K562 (cell line): ENCODE measurements around the gene USP20. TPM values are rescaled to one million over a fixed set of nuclear protein-coding genes. Genes with fewer than 3 reads are reported as not detected.

Experiments
- ASH1L ChIP-seq: fragments of 450-650 bp; IDR thresholded peaks from 2 replicates; pipeline ENCODE4 v1.6.1; 2018; ENCODE audit warnings: borderline replicate concordance, mild to moderate bottlenecking, low read depth; ENCODE audit not compliant: partially characterized antibody
- ETV5 ChIP-seq: sonication (generic); formaldehyde crosslinking; IDR thresholded peaks from 2 replicates; pipeline ENCODE4 v1.4.0; 2020; ENCODE audit warnings: low read depth, mild to moderate bottlenecking, missing genetic modification reagents
- KAT8 ChIP-seq: fragments of 450-650 bp; IDR thresholded peaks from 2 replicates; pipeline ENCODE4 v1.6.1; 2016; ENCODE audit warnings: low read depth, mild to moderate bottlenecking
- KHSRP ChIP-seq: fragments of 450-650 bp; IDR thresholded peaks from 2 replicates; pipeline ENCODE4 v1.6.1; 2017
- MIER1 ChIP-seq: fragments of 450-650 bp; IDR thresholded peaks from 2 replicates; pipeline ENCODE4 v1.6.1; 2016; ENCODE audit warnings: antibody characterized with exemption, mild to moderate bottlenecking, low read depth
- NKRF ChIP-seq: fragments of 450-650 bp; IDR thresholded peaks from 2 replicates; pipeline ENCODE4 v1.6.1; 2016; ENCODE audit warnings: borderline replicate concordance
- NR2F6 ChIP-seq: fragments of 450-650 bp; formaldehyde crosslinking; IDR thresholded peaks from 2 replicates; pipeline ENCODE4 v1.4.0; 2020; ENCODE audit warnings: mild to moderate bottlenecking
- PHB ChIP-seq: fragments of 250-450 bp; sonication (Bioruptor Pico); IDR thresholded peaks from 2 replicates; pipeline ENCODE4 v1.5.0; 2021
- PML ChIP-seq: IDR thresholded peaks from 2 replicates; pipeline ENCODE4 v1.6.1; 2012; ENCODE audit warnings: low read length, inconsistent platforms
- SIN3B ChIP-seq: fragments of 450-650 bp; IDR thresholded peaks from 2 replicates; pipeline ENCODE4 v1.6.1; 2017; ENCODE audit warnings: low read depth, mild to moderate bottlenecking, moderate library complexity
- TCF7L2 ChIP-seq: fragments of 150-350 bp; IDR thresholded peaks from 2 replicates; pipeline ENCODE4 v1.6.1; 2016; ENCODE audit warnings: low read depth, mild to moderate bottlenecking, low read length, moderate library complexity
- ZBTB40 ChIP-seq, 2 experiments: fragments of 450-650 bp in 1 of 2; sonication (generic) in 1 of 2; formaldehyde crosslinking in 1 of 2; IDR thresholded peaks; 2 replicates each; pipeline versions ENCODE4 v1.7.1 to v1.9.0; 2016 to 2022; ENCODE audit warnings: inconsistent platforms in 1 of 2, mild to moderate bottlenecking in 1 of 2, missing genetic modification reagents in 1 of 2
- ZBTB9 ChIP-seq: fragments of 450-650 bp; formaldehyde crosslinking; IDR thresholded peaks from 2 replicates; pipeline ENCODE4 v1.4.0; 2020; ENCODE audit warnings: mild to moderate bottlenecking, moderate library complexity
- ZC3H4 ChIP-seq: sonication (generic); formaldehyde crosslinking; IDR thresholded peaks from 2 replicates; pipeline ENCODE4 v1.9.0; 2021; ENCODE audit warnings: missing genetic modification reagents, borderline replicate concordance
- ZNF224 ChIP-seq: sonication (generic); formaldehyde crosslinking; IDR thresholded peaks from 2 replicates; pipeline ENCODE4 v1.8.0; 2022; ENCODE audit warnings: mild to moderate bottlenecking, missing genetic modification reagents
- ZNF253 ChIP-seq: fragments of 250-450 bp; sonication (Bioruptor Pico); conservative IDR thresholded peaks from 2 replicates; pipeline ENCODE4 v1.6.1; 2021; ENCODE audit warnings: mild to moderate bottlenecking
- ZNF316 ChIP-seq: fragments of 450-650 bp; IDR thresholded peaks from 2 replicates; pipeline ENCODE4 v1.6.1; 2016
- ZNF644 ChIP-seq: fragments of 200-800 bp; sonication (Bioruptor generic); IDR thresholded peaks from 2 replicates; pipeline ENCODE4 v1.6.1; 2016; ENCODE audit warnings: low read depth, missing genetic modification characterization, missing compliant biosample characterization
- polyA plus RNA-seq, 8 experiments: library from polyadenylated mRNA; depleted of rRNA in 4 of 8; stranded (reverse) in 5 of 8; unstranded in 3 of 8; fragments of >200 nt; fragmentation: Nextera tagmentation in 2 of 8; fragmentation: Illumina TruSeq in 1 of 8; extraction: Ambion mirVana in 2 of 8; extraction: Trizol in 1 of 8; gene quantifications; 2 replicates each; pipeline versions ENCODE4 v1.2.1 to v1.2.3, GENCODE V29; 2011 to 2014; ENCODE audit warnings: inconsistent platforms in 1 of 8, missing spikeins in 1 of 8
- total RNA-seq, 7 experiments: library from RNA; depleted of rRNA in 6 of 7; stranded (reverse); fragments of >200 nt in 6 of 7; fragmentation: Illumina TruSeq in 2 of 7; extraction: Trizol in 2 of 7; gene quantifications; 2 replicates each; pipeline versions ENCODE4 v1.2.1 to v1.2.3, GENCODE V29; 2011 to 2021; ENCODE audit warnings: low replicate concordance in 1 of 7

The USP20 gene
- total and polyA plus RNA-seq, 9 of the 15 experiments (the other 6 are each of a cell fraction or from before 2014, with no cell fraction given), result 1.9 to 136 (median 49.1) TPM

GRCh38 chr9:129835860-129836223 is 584 bp downstream of the USP20 start (continued):
- TF ChIP-seq ZBTB40 (IDR thresholded peaks at IDR 0.05) (0 out of 2 replicates have a peak, but pooled peaks have one; percentile 14), ZBTB40 (CRISPR knock-in tag; IDR thresholded peaks at IDR 0.05) (no peak), ETV5 (CRISPR knock-in tag) (peak; percentile 49; the same call in 1 of the 2 replicates), PHB (CRISPR knock-in tag) (0 out of 2 replicates have a peak, but pooled peaks have one; percentile 41), ASH1L (no peak), SIN3B (no peak), ZBTB9 (CRISPR knock-in tag) (no peak), MIER1 (no peak), ZC3H4 (CRISPR knock-in tag) (no peak), NR2F6 (CRISPR knock-in tag) (no peak), PML (no peak), KAT8 (no peak), NKRF (0 out of 2 replicates have a peak, but pooled peaks have one; percentile 4), KHSRP (no peak), ZNF316 (no peak), ZNF253 (CRISPR knock-in tag) (0 out of 2 replicates have a peak, but pooled peaks have one; percentile 17), TCF7L2 (no peak), ZNF224 (CRISPR knock-in tag) (no peak), ZNF644 (tag) (no peak)
